Effector CD8-positive, alpha-beta T cell (primary cell): ENCODE results near the gene OGT.

Source experiments
- DNase-seq: peaks from one replicate; lab custom pipeline; 2025; lab: John Stamatoyannopoulos, UW

Gene OGT

DNA sequence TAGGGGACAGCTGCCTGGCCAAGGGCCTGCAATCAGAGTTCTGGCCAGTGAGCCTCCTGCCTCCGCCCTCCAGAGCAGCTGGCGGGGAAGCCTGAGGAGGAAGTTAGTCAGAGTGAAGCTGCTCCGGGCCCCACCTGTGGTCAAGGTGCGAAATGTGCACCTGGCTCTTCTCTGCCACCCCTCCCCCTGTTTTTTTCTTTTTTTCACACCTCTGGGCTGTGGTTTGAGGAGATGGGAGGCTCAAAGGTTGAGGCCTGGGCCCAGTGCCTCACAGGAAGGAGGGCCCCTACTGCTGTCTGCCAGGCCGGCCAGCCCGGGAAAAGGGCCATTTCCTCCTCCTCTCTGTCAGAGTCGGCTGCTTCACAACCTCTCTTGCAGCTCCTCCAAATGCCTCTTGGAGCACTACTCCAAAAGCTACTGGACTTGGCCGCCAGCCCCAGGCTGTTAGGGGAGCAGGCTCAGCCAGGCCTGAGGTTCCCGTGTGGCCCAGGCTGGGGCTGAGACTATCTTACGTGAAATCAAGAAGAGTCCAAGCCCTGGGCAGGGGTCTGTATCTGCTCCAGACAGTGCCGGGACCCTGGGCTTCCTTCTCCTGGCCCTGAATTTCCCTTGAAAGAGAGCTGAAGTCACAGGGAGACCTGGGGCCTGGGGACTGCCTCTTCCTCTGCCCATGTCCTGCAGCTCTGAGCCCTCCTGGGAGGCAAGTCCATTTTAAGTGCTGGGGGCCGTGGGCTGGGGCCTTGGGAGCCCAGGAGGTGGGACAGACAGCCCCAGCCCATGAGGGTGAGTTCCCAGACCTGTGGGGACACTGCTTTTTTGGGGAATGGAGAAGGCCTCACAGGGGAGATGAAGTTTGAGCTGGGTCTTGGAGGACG is 89.9 kb downstream of the OGT start:
- DNase-seq = peak; percentile 7

- no peak for DNase-seq
Measured at GRCh38 chrX:71623714-71624113, 90.8 kb downstream of the OGT start.

DNA sequence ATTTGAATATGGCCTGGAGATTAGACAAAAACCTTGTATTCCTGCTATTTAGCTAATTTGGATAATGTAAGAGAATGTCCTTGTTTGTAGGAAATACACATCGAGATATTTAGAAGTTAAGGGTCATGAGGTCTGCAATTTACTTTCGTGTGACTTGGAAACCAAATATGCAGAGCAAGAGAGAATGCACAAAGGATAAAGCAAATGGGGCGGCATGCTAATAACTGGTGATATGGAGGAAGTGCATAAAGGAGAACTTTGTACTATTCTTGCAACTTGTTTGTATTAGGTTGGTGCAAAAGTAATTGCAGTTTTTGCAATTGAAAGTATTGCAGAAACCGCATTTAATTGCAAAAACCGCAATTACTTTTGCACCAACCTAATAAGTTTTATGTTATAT is 92.6 kb downstream of the OGT start:
- DNase-seq = no peak
